Measurements from ENCODE around the gene TMEM233.

TMEM233 gene

GRCh38 chr12:119593578-119594398, at the start of gene TMEM233:
TMEM233 (plus strand) TSS chr12:119593774; CDS start chr12:119593849, 75 bp downstream.
- DNase-seq = no peak

DNA sequence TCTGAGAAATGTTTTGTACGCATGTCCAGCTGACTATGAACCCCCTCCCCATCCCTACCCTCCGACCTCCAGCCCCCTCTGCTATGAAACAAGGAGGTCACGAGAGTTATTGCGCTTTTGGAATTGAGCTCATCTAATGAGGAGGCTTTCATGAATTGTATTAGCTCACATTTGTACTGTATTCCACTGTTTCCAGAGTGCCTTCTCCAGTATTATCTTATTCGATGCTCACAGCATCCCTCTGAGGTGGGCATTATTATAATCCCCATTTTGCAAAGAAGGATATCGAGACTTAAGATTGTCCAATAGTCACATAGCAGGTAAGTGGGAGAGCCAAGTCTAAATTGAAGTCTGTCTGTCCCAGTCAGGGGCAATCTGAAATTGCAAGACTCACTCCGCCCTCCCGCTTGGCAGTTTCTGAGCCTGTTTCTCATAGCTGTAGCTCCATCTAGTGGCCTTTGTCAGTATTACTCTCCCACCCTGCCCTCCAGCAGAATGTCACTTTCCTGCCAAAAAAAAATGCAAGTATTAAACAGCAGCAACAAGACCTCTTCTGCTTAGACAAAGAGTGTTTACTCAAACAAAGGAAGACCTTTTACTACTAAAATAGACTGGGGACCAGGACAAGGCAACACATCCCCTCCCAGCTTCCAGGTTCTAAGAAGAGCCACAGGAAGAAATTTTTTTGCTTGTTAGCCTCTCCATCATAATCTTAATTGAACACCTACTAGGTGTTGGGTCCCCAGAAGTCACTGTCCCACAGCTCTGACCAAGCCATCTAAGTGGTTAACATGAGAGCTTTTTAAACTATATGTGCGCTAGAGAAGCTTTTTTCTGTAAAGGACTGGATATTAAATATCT, 48.6 kb upstream of the TMEM233 start:
- DNase-seq = peak; percentile 74

DNA sequence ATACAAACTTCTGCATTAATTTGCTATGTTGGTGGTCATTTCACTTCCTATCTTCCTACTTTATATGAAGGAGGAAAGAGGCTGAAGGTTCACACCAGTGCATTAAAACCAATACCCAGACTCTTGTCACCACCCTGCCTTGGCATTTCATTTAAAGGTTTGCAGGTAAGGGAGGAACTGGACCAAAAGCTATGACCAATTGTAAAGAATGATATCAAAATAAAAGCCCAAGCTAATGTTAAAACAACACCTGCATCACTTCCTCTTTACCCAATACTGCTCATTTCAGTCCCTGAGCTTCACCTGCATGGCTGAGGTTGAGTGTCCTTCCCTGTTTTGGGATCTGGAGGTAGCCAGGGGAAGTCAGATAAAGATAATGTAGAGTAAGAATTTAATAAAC, 47.2 kb upstream of the TMEM233 start:
- DNase-seq = no peak

- no peak for DNase-seq
These were observed 46.6 kb upstream of the TMEM233 start for GRCh38 chr12:119547001-119547400.

GRCh38 chr12:119556854-119557253, 36.7 kb upstream of the TMEM233 start:
- DNase-seq = no peak

DNA sequence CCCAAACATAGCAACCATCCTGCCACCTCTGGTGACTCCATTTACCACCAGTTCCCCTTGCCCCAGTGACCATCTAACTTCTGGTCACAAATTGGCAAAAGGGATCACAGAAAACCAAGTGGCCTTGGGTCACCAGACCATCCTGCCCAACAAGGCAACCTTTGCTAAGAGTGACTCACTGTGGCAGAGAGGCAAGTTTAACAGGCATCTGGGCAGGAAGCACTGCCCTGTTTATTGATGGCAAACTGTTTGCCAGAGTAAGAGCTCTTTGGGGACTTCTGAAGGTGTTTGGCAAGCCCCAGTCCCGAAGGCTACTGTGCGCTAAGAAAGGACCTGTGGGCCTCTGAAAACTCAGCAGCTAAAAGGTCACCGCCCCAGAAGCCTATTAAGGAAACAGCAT, 28.2 kb upstream of the TMEM233 start:
- DNase-seq = no peak

- DNase-seq = no peak
These were observed 22.8 kb upstream of the TMEM233 start for GRCh38 chr12:119570771-119571170.

DNA sequence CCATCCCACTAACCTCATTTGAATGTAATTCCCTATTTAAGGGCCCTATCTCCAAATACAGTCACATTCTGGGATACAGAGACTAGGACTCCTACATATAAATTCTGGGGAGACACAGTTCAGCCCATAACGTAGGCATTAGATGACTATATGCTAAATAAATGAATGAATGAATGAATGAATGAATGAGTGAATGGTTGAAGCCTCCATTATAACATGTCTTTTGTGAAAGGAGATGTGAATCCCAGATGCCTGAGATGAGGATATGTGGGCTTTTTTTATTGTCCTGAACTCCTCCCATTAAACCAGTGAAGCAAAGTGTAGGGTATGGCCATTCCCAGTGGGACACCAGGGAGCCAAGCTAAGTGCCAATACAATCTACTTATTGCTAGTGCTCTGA, 20.5 kb upstream of the TMEM233 start:
- no peak for DNase-seq

DNA sequence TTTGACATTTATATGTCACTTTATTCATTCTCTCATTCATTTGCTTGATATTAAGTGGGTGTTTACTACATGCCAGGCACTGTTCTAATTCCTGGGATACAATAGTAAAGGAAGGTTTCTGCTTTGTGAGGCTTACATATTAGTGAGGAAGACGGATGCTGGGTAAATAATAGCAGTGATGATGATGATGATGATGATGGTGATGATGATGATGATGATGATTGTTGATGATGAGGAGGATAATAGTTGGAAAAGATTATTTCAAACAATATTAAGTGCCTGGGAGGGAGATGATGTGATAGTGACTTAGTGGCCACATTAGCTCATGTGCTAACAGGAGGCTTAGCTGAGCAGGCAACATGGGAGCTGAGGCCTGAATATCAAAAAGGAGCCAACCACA, 19.3 kb upstream of the TMEM233 start:
- no peak for DNase-seq

GRCh38 chr12:119576118-119576810, 17.3 kb upstream of the TMEM233 start:
- DNase-seq = no peak

DNA sequence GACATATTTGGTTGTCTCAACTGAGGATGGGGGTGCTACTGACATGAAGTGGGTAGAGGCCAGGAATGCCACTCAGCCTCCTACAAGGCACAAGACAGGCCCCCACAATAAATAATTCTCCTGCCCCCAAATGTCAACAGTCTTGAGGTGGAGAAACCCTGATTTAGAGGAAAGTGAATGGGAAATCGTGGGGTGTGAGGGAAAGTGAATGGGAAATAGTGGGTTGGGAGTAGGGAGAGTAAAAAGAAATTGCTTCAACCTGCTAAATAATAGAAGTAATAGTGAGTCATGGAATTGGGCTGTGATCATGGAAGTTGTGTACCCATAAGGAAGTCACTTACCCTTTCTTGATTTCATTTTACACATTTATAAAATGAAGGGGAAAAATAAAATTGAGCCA, 16.7 kb upstream of the TMEM233 start:
- DNase-seq = no peak

GRCh38 chr12:119578112-119578511, 15.5 kb upstream of the TMEM233 start:
- peak; percentile 53 for DNase-seq

- DNase-seq = no peak
These were observed 4.5 kb upstream of the TMEM233 start for GRCh38 chr12:119589097-119589496.

- DNase-seq = no peak
These were observed 3.9 kb upstream of the TMEM233 start for GRCh38 chr12:119589634-119590033.

GRCh38 chr12:119592232-119592631, 1.3 kb upstream of the TMEM233 start:
- DNase-seq = no peak

DNA sequence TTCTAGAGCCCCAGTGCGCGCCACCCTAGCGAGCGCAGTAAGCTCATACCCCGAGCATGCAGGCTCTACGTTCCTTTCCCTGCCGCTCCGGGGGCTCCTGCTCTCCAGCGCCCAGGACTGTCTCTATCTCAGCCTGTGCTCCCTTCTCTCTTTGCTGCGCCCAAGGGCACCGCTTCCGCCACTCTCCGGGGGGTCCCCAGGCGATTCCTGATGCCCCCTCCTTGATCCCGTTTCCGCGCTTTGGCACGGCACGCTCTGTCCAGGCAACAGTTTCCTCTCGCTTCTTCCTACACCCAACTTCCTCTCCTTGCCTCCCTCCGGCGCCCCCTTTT, 791 bp downstream of the TMEM233 start:
- DNase-seq = no peak

DNA sequence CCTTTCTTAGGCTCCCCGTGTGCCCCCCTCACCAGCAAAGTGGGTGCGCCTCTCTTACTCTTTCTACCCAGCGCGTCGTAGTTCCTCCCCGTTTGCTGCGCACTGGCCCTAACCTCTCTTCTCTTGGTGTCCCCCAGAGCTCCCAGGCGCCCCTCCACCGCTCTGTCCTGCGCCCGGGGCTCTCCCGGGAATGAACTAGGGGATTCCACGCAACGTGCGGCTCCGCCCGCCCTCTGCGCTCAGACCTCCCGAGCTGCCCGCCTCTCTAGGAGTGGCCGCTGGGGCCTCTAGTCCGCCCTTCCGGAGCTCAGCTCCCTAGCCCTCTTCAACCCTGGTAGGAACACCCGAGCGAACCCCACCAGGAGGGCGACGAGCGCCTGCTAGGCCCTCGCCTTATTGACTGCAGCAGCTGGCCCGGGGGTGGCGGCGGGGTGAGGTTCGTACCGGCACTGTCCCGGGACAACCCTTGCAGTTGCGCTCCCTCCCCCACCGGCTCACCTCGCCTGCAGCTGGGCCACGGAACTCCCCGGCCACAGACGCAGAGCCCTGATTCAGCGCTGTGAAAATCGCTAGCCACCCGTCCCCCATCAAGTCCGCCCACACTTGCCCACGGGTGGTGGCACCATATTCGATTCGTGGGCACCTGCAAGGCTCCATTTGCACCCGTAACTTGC, 1.3 kb downstream of the TMEM233 start:
- DNase-seq = no peak

- DNase-seq = no peak
These were observed 4.6 kb downstream of the TMEM233 start for GRCh38 chr12:119598159-119598558.

DNA sequence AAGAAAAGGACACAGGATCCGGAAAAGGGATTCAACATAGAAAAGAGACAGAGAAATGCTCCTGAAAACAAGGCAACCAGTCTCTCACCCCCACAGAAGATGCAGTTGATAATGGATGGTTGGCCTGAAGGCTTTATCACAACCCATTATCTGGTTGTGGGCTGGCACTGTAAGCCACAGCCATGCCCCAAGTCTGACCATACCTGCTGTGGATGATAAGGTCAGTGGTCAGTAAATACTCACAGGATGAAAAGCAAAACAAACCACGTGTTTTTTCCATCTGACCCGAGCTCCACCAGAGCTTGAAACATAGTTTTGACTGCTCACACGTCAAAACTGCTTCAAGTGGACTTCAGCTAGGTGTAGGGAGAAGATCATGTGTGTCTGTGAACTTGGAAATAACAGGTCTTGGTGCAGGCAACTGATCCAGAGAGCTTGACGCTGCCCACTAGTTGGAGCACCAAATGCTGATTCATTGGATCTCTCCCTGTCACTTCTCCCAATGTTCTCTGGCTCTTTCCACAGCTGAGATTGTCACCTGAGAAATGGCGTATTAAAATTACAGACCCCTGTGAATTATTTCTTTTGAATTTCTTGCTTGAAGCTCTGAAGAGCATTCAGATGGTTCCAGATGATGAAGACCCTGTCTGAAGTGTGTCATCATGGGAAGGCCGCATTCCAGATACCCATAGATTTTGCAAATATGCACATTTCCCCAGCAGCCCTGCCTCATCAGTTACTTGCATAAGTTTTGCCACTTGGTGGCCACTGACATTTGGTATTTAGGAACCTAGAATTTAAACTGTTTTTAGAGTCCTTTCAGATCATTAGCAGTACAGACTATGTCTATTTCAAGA, 8.5 kb downstream of the TMEM233 start:
- no peak for DNase-seq

GRCh38 chr12:119602734-119603094, 9.1 kb downstream of the TMEM233 start:
- no peak for DNase-seq

DNA sequence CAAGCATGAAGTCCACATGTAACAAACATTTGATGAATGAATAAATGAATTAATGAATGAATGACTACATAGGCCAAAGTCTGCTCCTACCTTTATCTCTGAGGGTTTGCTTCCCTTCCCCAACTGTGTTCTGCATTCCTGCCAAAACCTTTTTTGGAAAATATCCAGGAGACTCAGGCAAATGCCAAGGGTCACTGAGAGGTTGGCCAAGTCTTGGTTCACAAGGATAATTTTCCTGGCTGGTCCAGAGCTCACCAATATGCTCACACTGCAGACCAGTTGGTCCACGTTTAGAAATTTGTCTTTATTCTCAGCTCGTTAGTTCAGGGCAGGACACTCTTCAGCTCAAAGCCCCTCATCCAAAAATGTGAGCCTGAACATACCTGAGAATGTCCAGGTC, 10.2 kb downstream of the TMEM233 start:
- no peak for DNase-seq

DNA sequence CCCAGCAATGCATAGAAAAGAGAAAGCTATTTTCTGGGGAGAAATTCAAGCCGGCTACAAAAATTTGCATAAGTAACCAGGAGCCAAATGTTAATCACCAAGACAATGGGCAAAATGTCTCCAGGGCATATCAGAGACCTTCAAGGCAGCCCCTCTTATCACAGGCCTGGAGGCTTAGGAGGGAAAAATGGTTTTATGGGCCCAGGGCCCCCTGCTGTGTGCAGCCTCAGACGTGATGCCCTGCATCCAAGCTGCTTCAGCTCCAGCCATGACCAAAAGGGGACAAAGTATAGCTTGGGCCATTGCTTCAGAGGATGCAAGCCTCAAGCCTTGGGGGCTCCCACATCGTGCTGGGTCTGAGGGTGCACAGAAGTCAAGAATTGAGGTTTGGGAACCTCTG, 15.8 kb downstream of the TMEM233 start:
- no peak for DNase-seq
